IMR-90 (cell line): ENCODE results near the gene MAFG. TPM values are rescaled to one million over a fixed set of nuclear protein-coding genes. Genes with fewer than 3 reads are reported as not detected.

ENCODE experiments used
- ATAC-seq: fragments of 200-7000 bp; cut with Tn5 transposase; 2 replicates; pipeline ENCODE4 v1.9.1; 2020; ENCODE audit warnings: low read depth, mild to moderate bottlenecking, moderate library complexity
- BruUV-seq: library from RNA; stranded (reverse); fragments of 400-500 nt; replicated peaks from 2 replicates; lab custom pipeline; 2021; lab: Mats Ljungman, UMichigan
- CTCF ChIA-PET: fragments of 300-600 bp; formaldehyde crosslinking; extraction: SDS; loops from one replicate; lab custom pipeline; 2021; ENCODE audit warnings: antibody characterized with exemption; lab: Yijun Ruan, JAX
- POLR2A ChIA-PET: fragments of 300-600 bp; sonication (Branson Sonifier 250); formaldehyde crosslinking; loops from one replicate; lab custom pipeline; 2022; ENCODE audit warnings: antibody characterized with exemption; ENCODE audit not compliant: unreplicated experiment; lab: Charles Lee
- DNase-seq: peaks from one replicate; pipeline ENCODE4 v3.0.0; 2013
- H2AFZ ChIP-seq: replicated peaks from 2 replicates; pipeline ENCODE3; 2013; ENCODE audit warnings: low read length, mild to moderate bottlenecking; ENCODE audit not compliant: poor library complexity
- H2AK5ac ChIP-seq: 2 replicates; pipeline ENCODE4 v1.6.1; 2013; ENCODE audit warnings: low read depth, low read length, inconsistent platforms
- H2AK9ac ChIP-seq: replicated peaks from 2 replicates; pipeline ENCODE3; 2013; ENCODE audit warnings: mild to moderate bottlenecking, low read depth, low read length, moderate library complexity; ENCODE audit not compliant: poor library complexity
- H2BK120ac ChIP-seq: 2 replicates; pipeline ENCODE4 v1.6.1; 2013; ENCODE audit warnings: low read depth, low read length, inconsistent platforms
- H2BK15ac ChIP-seq: 3 replicates; pipeline ENCODE4 v1.6.1; 2013; ENCODE audit warnings: low read depth, low read length, inconsistent platforms
- H2BK20ac ChIP-seq: 2 replicates; pipeline ENCODE4 v1.6.1; 2013; ENCODE audit warnings: low read depth, mild to moderate bottlenecking, inconsistent platforms, low read length, moderate library complexity
- H2BK5ac ChIP-seq: 2 replicates; pipeline ENCODE4 v1.6.1; 2013; ENCODE audit warnings: mild to moderate bottlenecking, low read depth, low read length, inconsistent platforms; ENCODE audit not compliant: poor library complexity, severe bottlenecking
- H3K14ac ChIP-seq: replicated peaks from 2 replicates; pipeline ENCODE4 v1.6.1; 2013; ENCODE audit warnings: low read depth, low read length, inconsistent platforms
- H3K18ac ChIP-seq: 2 replicates; pipeline ENCODE4 v1.6.1; 2013; ENCODE audit warnings: low read depth, low read length, control low read depth
- H3K23ac ChIP-seq: 2 replicates; pipeline ENCODE4 v1.6.1; 2013; ENCODE audit warnings: low read depth, low read length, inconsistent platforms
- H3K27ac ChIP-seq: 2 replicates; pipeline ENCODE4 v1.5.1; 2013; ENCODE audit warnings: mild to moderate bottlenecking, control low read depth, low read length; ENCODE audit not compliant: insufficient read depth
- H3K27me3 ChIP-seq: 2 replicates; pipeline ENCODE4 v1.6.1; 2013; ENCODE audit warnings: low read length; ENCODE audit not compliant: control insufficient read depth, insufficient read depth
- H3K36me3 ChIP-seq: 2 replicates; pipeline ENCODE4 v1.6.1; 2013; ENCODE audit warnings: low read length, mixed read lengths; ENCODE audit not compliant: control insufficient read depth, insufficient read depth
- H3K4ac ChIP-seq: 2 replicates; pipeline ENCODE4 v1.6.1; 2013; ENCODE audit warnings: low read depth, low read length, inconsistent platforms
- H3K4me1 ChIP-seq: 2 replicates; pipeline ENCODE4 v1.6.1; 2013; ENCODE audit warnings: low read length, mixed read lengths; ENCODE audit not compliant: control insufficient read depth, insufficient read depth
- H3K4me2 ChIP-seq: 2 replicates; pipeline ENCODE4 v1.6.1; 2013; ENCODE audit warnings: low read depth, mild to moderate bottlenecking, control low read depth, low read length, moderate library complexity
- H3K4me3 ChIP-seq: 2 replicates; pipeline ENCODE4 v1.5.1; 2013; ENCODE audit warnings: low read depth, mild to moderate bottlenecking, control low read depth, low read length, moderate library complexity; ENCODE audit not compliant: insufficient read depth
- H3K56ac ChIP-seq: 2 replicates; pipeline ENCODE4 v1.6.1; 2013; ENCODE audit warnings: low read length, inconsistent platforms; ENCODE audit not compliant: insufficient read depth; ENCODE audit errors: extremely low read depth
- H3K79me1 ChIP-seq, 2 experiments: 2 replicates each; pipeline ENCODE4 v1.6.1; 2013; ENCODE audit warnings: low read length in 2 of 2, inconsistent platforms in 1 of 2, low read depth in 1 of 2
- H3K9ac ChIP-seq: 2 replicates; pipeline ENCODE4 v1.6.1; 2013; ENCODE audit warnings: low read depth, low read length, control low read depth
- H3K9me1 ChIP-seq: 2 replicates; pipeline ENCODE4 v1.6.1; 2013; ENCODE audit warnings: low read length, inconsistent platforms; ENCODE audit not compliant: insufficient read depth
- H3K9me3 ChIP-seq: 2 replicates; pipeline ENCODE4 v1.6.1; 2013; ENCODE audit warnings: low read length; ENCODE audit not compliant: control insufficient read depth, insufficient read depth
- H4K20me1 ChIP-seq: 2 replicates; pipeline ENCODE4 v1.6.1; 2013; ENCODE audit warnings: low read length, inconsistent platforms; ENCODE audit not compliant: insufficient read depth
- H4K5ac ChIP-seq: 2 replicates; pipeline ENCODE4 v1.6.1; 2013; ENCODE audit warnings: mild to moderate bottlenecking, low read depth, low read length, control low read depth
- H4K8ac ChIP-seq, 2 experiments: 2 replicates each; pipeline ENCODE4 v1.6.1; 2013; ENCODE audit warnings: low read depth in 2 of 2, low read length in 2 of 2, control low read depth in 1 of 2, inconsistent platforms in 1 of 2
- H4K91ac ChIP-seq: 2 replicates; pipeline ENCODE4 v1.6.1; 2013; ENCODE audit warnings: low read depth, low read length, inconsistent platforms; ENCODE audit not compliant: insufficient read depth
- BHLHE40 ChIP-seq: fragments of 150-350 bp; IDR thresholded peaks from 2 replicates; pipeline ENCODE4 v1.6.1; 2016; ENCODE audit warnings: mild to moderate bottlenecking, low read depth, low read length
- FOS ChIP-seq: fragments of 150-350 bp; IDR thresholded peaks from 2 replicates; pipeline ENCODE4 v1.6.1; 2016; ENCODE audit warnings: low read depth, low read length
- MAZ ChIP-seq: IDR thresholded peaks from 2 replicates; pipeline ENCODE4 v1.6.1; 2012; ENCODE audit warnings: low read depth, mild to moderate bottlenecking, low read length, improper control_type of control experiment, moderate library complexity, borderline replicate concordance
- NFE2L2 ChIP-seq: fragments of 150-350 bp; IDR thresholded peaks from 2 replicates; pipeline ENCODE4 v1.6.1; 2016; ENCODE audit warnings: low read depth, mild to moderate bottlenecking, low read length
- RAD21 ChIP-seq: IDR thresholded peaks from 2 replicates; pipeline ENCODE4 v1.6.1; 2012; ENCODE audit warnings: low read length, improper control_type of control experiment
- RCOR1 ChIP-seq: IDR thresholded peaks from 2 replicates; pipeline ENCODE4 v1.6.1; 2012; ENCODE audit warnings: mild to moderate bottlenecking, low read length, improper control_type of control experiment; ENCODE audit not compliant: insufficient replicate concordance
- dilution Hi-C: fragments of 300-500 bp; cut with HindIII; formaldehyde crosslinking; loops from one replicate; pipeline ENCODE4 v1.14.3; 2018; ENCODE audit warnings: low sequenced_read_pairs; ENCODE audit not compliant: unreplicated experiment
- in situ Hi-C: fragments of 300-500 bp; cut with MboI; formaldehyde crosslinking; loops from 3 replicates; pipeline ENCODE4 v1.14.3; 2019; ENCODE audit warnings: low sequenced_read_pairs, inconsistent platforms, mixed read lengths
- intact Hi-C: fragments of 100-400 bp; cut with micrococcal nuclease; formaldehyde crosslinking; loops from 2 replicates; pipeline ENCODE4 v1.10.0; 2022
- polyA plus RNA-seq, 3 experiments: library from polyadenylated mRNA; depleted of rRNA; stranded (reverse); fragments of >200 nt; gene quantifications; 2 replicates each; pipeline ENCODE4 v1.2.3, GENCODE V29; 2012; ENCODE audit warnings: low replicate concordance in 1 of 3
- total RNA-seq: library from RNA; depleted of rRNA; stranded (reverse); fragments of >200 nt; gene quantifications from 2 replicates; pipeline ENCODE4 v1.2.3, GENCODE V29; 2012

Gene MAFG
- total and polyA plus RNA-seq, 2 of the 4 experiments (the other 2 are of a cell fraction), result 6.1 to 15.4 TPM

GRCh38 chr17:81973432-81973831 is 45.9 kb upstream of the MAFG start:
- intact Hi-C loops (no loop called here), in situ Hi-C loops (no loop called here), dilution Hi-C loops (no loop called here)
- no peak overlapping the region for H4K91ac ChIP-seq
- H2BK15ac ChIP-seq, result no peak overlapping the region
- no peak overlapping the region for H3K9ac ChIP-seq
- peaks cover 3% of the 10 kb centered on the region for H3K9me3 ChIP-seq
- H2BK20ac ChIP-seq, result no peak overlapping the region
- H3K4me2 ChIP-seq, result no peak overlapping the region
- DNase-seq, result no peak
- H4K8ac ChIP-seq, result no peak overlapping the region
- no peak overlapping the region for H4K5ac ChIP-seq
- H3K79me1 ChIP-seq, result peaks cover under 1 to 12% of the 10 kb centered on the region in 2 experiments; a peak in 2 of 4 replicates
- peaks cover 7% of the 10 kb centered on the region for H3K9me1 ChIP-seq
- H3K27ac ChIP-seq, result no peak overlapping the region
- peaks cover 3% of the 10 kb centered on the region for H3K4me1 ChIP-seq
- ATAC-seq, result no peak
- H3K36me3 ChIP-seq, result no peaks in the 10 kb centered on the region
- H2AFZ ChIP-seq, result no peak overlapping the region
- no peaks in the 10 kb centered on the region for H4K20me1 ChIP-seq
- H3K56ac ChIP-seq, result no peak overlapping the region
- H3K4me3 ChIP-seq, result no peak overlapping the region
- H3K18ac ChIP-seq, result no peak overlapping the region
- no peak overlapping the region for H2AK9ac ChIP-seq
- TF ChIP-seq NFE2L2, result no peak
- no peak for TF ChIP-seq FOS
- no peak for TF ChIP-seq MAZ
- no peak for TF ChIP-seq RCOR1
- no peak for TF ChIP-seq RAD21
- TF ChIP-seq BHLHE40, result no peak
- no peak overlapping the region for H3K23ac ChIP-seq
- H3K14ac ChIP-seq, result no peak overlapping the region
- ChIA-PET CTCF (no interaction called here), POLR2A (no interaction called here)
- H3K4ac ChIP-seq, result no peak overlapping the region
- no peak overlapping the region for H2AK5ac ChIP-seq
- no peaks in the 10 kb centered on the region; the same call in 1 of the 2 replicates for H3K27me3 ChIP-seq
- BruUV-seq, result no TSS peak
- H2BK120ac ChIP-seq, result no peak overlapping the region
- no peak overlapping the region for H2BK5ac ChIP-seq
